COLO829 (cell line): Measurements from ENCODE around the gene RIPK3.
"Not testable (repeated sequence)": the region's sequence is repeated elsewhere in the genome, so short reads cannot be mapped to it uniquely, and the experiment has no call there.

ENCODE experiments used
- DNase-seq: peaks from one replicate; pipeline ENCODE4 v3.0.0; 2012; ENCODE audit warnings: low spot score

The RIPK3 gene

DNA sequence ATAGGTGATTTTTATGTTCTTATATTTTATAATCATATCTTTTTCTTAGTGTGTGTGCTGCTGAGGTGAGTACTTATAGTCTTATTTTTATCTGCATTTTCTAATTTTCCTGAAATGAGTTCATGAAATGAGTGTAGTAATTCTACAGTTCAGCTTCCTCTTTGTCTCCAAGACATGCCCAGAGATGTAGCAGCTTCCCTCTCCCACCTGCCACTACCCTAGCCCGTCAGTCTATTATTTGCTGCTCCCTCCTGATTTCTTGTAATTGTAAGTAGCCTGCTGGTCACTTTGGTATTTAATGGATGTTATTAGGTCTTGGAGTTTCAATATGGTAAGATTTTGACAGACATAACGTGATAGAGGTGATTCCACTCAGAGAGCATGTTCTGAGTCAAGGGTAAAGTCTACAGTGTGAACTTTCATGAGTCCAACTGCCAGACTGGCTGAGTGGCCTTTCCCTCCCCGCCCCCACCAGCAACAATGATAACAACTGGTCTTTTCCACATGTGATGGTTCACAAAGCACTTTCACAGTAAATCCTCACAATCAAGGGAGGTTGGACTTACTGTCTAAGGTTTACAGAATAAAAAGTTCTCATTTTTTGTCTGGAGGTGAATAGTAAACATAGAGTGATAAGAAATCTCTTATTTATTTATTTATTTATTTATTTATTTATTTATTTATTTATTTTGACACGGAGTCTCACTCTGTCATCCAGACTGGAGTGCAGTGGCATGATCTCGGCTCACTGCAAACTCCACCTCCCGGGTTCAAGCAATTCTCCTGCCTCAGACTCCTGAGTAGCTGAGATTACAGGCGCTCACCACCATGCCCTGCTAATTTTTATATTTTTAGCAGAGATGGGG lies 4.2 kb upstream of the RIPK3 start:
- no peak for DNase-seq

DNA sequence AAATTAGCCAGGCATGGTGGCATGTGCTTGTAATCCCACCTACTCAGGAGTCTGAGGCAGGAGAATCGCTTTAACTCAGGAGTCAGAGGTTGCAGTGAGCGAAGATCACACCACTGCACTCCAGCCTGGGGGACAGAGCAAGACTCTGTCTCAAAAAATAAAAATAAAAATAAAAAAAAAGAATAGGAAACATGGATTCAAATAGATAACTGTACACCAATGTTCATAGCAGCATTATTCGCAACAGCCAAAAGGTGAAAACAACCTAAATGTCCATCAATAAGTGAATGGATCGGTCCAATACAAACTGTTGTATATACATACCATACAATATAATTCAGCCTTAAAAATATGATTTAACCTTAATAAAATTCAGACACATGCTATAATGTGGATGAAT lies 3.1 kb upstream of the RIPK3 start:
- no peak for DNase-seq

DNA sequence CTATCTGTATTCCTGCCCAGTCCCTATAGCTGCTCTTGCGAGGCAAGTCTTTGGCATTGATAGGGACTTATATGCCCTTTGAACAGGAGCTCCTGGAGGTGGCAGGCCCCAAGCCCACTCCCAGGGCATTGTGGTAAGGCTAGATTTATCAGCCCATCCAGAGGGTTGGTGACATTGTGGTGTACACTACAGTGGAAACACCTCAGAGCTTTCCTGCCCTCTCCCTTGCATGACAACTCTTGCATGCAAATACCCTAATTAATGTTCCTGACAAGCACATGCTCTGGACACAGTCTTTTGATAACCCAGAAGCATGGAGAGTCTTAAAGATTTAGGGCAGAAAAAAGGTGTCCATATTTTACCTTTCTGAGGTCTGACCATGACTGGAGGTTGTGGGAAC lies 815 bp upstream of the RIPK3 start:
- DNase-seq = no peak

DNA sequence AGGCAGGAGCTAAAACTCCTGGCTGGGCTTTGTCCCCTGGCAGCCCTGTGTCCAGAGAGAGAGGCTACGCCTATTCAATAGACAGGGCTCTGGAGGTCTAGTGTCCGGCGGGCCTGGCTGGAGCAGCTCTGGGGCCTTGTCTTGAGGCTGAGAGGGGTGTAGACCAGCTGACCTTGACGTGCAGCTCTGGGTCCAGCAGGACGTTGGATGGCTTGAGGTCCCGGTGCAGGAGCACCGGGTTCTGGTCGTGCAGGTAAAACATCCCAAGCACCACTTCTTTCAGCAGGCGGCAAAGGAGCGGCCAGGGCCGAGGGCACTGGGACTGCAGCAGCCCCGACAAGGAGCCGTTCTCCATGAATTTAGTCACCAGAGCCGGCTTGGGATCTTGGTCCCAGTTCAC lies 948 bp downstream of the RIPK3 start:
- DNase-seq = no peak

DNA sequence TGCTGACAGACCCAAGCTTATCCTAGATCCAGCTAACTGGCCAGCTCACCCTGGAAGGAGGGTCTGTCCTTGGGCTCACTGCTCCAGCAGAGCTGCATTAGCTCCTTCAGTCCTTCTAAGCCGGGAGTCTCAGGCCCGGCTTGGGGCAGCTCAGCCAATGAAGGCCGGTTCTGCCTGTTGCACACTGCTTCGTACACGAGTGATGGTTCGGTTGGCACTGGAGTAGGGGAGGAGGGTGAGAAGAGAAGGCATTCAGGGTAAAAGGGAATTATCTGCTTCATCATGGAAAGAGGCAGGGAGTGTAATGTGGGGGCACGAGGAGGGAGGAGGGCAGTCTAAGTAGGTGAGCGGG lies 2.0 kb downstream of the RIPK3 start:
- DNase-seq = no peak

DNA sequence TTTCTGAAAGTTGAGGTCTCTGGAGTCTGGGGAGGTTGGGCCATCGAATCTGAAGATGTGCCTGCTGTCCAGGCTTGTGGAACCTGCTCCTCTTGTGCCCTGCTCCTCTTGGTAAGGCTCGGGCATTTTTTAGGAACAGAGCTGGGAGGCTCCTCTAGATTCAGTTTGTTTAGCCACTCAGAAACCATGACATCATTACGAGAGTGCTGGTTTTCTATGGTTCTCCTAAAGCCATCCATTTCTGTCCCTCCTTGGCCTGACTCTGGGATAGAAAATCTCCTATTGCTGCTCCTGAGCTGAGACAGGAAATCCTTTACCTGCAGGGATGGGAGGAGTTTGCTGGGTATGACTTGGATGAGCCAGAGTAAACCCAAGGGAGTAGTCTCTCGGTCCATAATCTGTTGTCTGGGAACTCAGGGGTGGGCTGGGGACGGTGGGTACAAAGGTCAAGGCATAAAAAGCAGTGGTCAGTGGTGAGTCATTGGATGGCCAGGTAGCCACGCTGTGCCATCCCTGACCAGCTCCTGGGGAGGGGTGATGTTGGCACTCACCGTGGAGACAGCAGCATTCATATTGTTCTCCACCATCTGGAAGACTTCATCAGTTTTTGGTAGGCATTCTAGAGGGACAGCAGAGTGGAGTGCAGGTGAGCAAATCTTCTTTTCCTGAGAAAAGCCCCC lies 2.5 kb downstream of the RIPK3 start:
- DNase-seq = no peak

DNA sequence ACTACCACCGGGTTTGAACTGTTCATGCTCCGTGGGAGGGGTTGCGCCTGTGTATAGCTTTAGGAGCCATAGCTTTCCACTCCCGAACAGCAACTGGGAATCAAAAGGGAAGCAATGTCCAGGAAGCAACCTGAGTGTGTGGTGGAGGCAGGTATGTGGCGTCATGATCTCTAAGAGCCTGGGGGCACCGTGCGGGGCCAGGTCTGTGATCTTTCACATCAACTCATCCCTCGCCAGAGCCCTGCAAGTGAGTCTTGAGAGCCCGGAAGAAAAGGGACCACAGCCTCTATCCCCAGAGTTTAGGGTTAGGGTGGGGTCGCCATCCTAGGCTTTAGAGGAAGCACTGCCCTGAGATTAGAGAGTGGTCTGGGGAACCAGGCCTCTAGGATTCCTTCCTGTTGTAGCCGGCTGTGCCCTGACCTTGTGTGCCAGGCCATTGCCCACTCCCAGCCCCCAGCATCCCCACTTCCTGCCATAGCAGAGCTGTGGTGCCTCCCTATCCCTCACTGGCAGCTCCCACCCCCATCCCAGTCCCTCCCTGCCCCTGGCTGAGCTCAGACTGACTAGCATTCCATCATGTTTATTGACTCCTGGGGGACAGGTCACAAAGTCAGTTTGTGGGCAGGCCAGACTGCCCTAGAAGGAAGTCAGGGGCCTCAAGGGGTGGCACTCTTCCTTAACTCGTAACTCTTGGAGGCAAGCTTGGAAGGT lies 4.2 kb downstream of the RIPK3 start:
- no peak for DNase-seq

DNA sequence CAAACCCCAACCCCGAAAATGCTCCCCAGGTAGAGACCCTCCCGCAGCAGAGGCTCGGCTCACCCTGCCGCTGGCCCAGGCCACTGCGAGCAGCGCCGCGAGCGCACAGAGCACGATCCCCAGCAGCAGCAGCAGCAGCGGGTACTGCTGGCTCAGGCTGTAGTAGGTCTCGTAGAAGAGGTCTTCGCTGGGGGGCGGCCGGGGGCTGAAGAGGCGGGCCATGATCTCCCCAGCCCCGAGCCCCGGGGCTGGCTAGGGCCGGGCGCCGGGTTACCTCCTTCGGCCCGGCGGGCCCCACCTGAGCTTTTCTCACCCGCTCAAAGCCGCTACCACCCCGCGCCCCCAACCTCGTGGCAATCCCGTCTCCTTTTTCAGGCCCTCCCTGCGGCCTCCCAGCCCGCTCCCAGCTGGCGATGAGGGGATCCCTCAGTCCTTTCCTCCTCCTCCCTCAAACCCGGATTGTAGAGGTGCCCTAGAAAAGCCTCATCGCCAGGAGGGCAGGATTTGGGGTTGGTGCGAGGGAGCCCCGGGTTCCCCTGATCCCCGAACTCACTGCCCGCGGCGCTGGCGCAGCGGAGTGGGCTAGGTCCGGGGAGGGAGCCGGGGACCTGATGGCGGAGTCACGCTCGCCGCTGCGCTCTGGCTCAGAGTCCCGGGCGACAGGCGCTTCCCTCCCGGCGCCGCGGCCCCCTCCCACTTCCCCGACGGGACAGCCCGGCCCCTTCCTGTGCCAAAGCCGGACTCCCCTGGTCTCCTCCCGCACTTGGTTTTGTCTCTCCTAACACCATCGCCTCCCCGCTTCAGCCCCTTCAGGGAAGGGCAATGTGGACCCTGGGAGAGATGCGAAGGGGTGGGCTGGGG lies 5.1 kb downstream of the RIPK3 start, which contains the start of gene ADCY4:
ADCY4 (minus strand) TSS at position 641 of the 861 bp plus-strand sequence; CDS start at position 222, 419 bp downstream.
- no peak for DNase-seq

DNA sequence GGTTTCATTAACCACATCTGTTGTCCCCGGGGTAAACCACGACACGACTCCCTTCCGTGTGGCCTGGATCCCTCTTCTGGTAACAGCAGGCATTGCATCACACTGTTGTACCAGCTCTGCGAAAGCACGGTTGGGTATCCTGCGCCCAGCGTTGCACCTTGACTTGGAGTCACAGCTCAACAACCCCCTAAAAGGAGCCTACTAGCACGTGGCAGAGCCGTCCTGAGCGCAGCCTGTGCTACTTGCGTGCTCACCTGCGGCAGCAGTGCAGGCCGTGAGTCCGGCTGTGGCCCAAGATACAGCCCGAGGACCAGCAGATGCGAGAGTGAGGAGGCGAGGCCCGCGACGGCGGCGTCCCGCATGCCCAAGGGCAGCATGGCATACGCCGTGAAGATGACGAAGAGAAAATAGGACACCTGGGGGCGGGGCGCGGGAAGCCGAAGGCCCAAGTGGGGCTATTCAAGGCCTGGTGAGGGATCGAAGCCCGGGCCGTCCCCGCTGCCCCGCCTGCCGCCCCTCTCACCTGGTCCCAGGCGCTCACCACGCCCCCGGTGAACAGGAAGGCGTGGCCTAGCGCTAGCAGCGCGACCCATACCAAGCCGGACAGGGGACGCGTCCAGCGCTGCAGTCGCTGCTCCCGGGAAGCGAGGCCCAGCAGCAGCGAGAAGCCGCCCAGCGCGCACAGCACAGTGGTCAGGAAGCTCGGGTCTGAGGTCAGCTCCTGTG lies 7.4 kb downstream of the RIPK3 start:
- peak; percentile 60 for DNase-seq

DNA sequence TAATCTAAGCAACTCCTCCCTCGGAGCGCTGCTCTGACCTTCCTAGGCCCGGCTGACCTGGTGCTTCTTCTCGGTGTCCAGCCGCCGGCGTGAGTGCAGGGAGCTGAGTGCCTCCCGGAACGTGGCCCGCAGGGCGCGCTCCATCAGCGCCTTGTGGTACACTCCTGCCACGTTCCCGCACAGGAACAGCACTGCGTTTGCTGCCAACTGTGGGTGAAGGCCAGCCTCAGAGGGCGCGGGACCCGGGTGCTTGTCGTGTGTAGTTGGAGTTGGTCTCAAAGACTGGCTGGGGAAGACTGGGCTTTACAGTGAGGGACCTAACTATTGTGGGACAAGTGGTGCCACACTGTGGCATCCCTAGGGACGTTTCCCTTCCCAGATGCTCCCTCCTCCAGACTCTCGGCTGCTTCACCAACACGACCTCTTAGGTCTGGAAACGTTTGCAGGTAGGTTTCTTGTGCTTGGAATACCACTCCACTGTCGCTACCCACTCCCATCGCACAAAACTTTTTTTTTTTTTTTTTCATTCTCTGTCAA lies 8.0 kb downstream of the RIPK3 start:
- DNase-seq = no peak

DNA sequence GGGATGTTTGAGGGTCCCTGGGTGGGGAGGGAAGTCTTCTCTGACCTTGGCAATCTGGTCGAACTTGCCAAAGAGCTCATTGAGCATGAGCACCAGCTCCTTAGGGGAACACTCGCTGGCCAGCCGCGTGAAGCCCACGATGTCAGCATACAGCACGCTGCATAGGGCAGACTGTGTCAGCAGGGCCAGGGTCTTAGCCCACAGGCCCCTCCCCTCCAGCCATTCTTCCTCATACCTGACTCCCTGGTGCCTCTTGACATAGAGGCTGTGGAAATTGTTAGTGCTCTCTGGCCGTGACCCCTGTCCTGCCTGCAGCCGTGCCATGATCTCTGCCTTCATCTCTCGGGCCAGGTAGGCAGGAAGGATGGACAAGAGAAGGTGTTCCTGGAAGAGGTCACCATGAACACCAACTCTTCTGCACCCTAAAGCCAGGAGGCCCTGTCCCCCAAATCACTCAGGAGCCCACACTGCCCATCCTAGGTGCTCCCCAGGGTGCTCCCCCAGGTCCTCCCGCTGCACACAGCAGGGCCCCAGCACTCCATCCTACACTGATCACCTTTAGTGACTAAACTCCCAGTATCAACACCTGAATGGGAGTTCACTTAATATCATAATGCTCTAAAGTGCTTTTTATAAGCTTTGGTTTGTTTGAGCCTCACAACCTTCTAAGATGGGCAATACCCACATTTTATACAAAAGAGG lies 8.7 kb downstream of the RIPK3 start:
- DNase-seq = no peak

DNA sequence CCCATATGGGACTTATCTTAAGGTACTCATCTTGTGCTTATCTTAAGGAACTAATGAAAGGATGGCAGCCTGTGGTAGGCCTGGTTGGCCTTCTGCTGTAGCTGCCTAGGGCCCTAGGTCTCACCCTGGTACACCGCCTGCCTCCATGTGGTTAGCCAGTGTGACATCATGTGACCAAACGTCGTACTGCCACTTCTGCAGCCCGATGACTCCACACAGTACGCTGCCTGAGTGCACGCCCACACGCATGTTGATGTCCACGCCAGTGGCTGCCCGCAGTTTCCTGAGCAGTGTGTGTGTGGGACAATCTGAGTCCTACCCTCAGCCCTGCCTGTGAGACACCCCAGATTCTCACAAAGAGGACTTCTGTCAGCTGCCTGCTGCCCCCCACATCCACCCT lies 10.1 kb downstream of the RIPK3 start:
- DNase-seq = no peak

DNA sequence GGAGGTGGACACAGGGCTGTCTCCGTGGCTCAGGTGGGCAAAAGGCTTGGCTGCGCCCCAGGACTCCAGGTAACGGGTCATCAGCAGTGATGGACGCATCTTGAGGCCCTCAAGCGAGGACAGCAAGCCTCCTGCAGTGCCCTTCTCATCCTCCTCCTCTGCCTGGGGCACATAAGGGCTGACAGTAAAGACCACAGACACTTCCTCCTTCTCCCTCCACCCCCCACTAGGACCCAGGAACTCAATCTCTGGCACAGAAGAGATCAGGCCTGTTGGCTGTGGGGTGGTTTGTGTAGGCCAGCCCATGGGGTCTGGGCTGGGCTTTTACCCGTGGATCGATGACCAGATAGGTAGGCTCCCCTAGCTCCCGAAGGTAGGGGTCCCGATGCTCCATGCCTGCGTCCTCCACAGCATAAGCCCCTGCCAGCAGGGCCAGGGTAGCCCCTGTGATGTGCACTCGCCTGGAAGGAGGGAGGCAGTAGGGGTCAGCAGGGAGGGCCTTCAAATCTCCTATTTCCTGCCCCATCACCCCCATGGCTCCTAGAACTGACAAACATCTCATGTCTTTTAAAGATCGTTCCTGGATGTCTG lies 10.6 kb downstream of the RIPK3 start:
- DNase-seq = no peak

DNA sequence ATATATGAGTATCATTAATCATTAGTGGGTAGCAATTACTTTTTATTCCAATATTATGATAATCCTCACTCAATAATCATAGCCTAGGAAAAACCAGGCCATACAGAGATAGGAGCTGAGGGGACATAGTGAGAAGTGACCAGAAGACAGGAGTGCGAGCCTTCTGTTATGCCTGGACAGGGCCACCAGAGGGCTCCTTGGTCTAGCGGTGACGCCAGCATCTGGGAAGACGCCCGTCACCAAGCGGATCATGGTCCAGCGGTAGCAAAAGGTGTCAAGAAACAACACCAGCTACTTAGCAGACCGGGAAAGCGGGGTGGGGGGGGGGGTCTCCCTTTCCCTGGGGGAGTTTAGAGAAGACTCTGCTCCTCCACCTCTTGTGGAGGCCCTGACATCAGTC lies 11.9 kb downstream of the RIPK3 start:
- DNase-seq = not testable (repeated sequence)

DNA sequence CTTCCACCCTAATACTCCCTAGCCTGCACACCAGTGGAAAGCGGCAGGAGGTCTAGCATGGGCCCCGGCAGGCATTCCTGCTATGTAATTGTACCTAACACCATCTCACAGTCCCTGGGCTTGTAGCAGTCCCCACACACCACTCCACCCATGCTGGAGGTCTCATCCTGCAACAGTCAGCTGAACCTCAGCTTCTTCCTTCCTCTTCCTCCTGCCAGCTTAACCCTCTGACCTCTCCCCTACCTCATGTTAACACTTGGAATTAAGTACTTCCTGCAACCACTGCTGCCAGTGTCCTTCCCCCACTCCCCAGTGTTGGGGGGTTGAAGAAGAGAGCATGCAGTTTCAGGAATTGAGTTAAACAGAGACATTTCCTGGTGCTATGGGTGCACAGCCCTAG lies 12.5 kb downstream of the RIPK3 start:
- no peak for DNase-seq

DNA sequence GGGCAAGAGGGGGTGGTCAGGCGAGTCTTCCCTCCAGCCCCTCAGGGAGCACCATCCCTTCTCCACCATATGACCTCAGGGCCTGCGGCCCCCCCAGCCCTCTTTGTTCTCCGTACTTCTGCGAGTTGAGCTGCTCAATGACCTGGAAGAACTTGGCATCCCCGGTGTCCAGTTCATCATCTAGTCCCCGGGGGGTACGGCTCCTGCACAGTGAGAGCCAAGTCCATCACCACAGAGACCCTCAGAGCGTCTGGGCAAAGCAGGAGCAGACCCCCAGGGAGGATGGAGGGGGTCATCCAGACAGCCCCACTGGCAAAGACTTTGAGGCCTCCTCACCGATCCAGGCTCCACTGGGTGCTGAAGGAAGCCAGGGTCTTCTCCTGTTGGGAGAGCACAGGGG lies 13.8 kb downstream of the RIPK3 start:
- no peak for DNase-seq

DNA sequence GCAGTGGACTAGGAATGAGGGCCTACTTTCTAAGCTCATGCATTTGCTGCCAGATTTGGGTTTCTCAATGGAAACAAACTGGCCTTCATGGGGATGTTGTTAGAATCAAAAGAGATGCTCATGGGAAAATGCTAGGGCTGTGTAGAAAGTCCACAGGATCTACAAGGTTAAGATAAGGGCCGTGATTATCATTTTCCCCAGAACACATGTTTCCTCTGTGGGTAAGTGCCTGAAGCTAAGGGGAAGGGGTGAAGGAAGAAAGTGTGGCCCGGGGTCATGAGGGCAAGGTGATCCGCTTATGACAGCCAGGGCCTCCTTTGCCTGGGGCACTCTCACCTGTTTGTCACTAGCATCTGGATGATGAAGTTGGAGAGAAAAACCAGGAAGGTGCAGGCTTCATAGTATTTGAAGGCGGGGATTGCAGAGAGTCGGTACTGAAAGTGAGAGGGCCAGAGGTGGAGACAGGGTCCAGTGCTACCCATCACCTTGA lies 14.7 kb downstream of the RIPK3 start:
- DNase-seq = no peak

DNA sequence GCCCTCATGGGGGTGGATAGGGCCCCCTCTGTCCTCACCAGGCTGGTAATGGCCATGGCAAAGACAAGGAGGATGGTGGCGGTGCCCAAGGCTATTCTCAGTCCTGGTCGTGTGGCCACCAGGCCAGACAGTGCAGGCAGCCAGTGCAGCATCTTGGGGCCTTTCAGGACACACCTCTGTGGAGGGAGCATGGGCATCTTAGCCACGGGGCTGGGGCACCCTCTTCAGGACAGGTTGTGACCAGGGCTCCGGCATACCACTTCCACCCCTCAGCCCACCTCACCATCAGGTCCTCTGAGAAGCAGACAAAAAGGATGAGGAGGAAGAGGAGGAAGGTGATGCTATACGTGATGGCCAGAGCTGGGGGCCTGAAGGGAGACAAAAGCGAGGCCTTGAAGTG lies 15.8 kb downstream of the RIPK3 start:
- DNase-seq = no peak

DNA sequence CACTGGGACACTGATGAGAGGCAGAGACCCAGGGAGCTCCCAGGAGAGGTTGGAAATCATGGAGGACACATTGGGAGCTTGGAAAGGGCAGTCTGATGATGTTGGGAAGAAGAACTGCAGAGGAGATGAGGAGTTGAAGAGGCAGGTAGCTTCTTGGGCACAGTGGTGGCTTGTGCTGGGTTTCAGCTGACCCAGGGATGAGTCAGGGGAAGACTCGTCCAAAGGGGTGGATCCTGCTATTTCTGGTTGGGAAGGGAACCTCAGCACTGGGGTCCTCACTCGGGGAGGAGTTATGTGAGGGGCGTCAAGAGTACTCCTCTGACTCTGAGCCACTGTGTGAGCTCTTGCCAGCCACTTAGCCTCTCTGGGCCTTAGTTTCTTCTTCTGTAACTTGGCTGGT lies 16.4 kb downstream of the RIPK3 start:
- no peak for DNase-seq

DNA sequence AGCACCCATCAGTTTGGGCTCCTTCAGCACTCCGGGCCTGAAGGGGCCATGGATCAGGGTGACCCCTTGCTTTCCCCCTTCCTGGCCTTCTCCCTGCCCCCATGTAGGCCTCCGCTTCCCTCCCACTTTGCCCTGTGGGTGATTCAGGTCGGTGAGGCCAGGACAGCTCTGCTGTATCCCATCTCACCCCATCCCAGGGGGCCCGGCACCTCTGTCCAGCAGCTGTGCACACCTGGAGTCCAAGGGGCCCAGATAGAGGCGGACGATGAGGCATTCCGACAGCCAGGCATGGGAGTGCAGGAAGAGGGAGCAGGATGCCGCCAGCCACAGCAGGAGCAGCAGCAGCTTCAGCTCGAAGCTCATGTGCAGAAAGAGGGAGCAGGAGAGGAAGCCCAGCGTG lies 17.1 kb downstream of the RIPK3 start:
- DNase-seq = no peak
